ENCODE data around the gene CTBP2. TPM values are rescaled to one million over a fixed set of nuclear protein-coding genes. Genes with fewer than 3 reads are reported as not detected.

Gene CTBP2
- total RNA-seq, 2 donors from 2014 or later, result 75.3 to 109 TPM

- WGBS, 2 experiments (ENCODE audit: insufficient coverage in 1 of 2, insufficient read length in 1 of 2), result 92 to 94% methylated on average over 8 to 9 of the region's 9 CpGs
- no peaks in the 10 kb centered on the region for H3K36me3 Mint-ChIP-seq (ENCODE audit: low read depth)
Observed at GRCh38 chr10:125172694-125173093, 12.3 kb upstream of the CTBP2 start.

GRCh38 chr10:125171402-125172306, 11.3 kb upstream of the CTBP2 start:
- Mint-ChIP-seq H3K4me3 (no peak overlapping the region), H3K27ac (no peak overlapping the region), H3K36me3 (ENCODE audit: low read depth) (no peaks in the 10 kb centered on the region), H3K9me3 (no peaks in the 10 kb centered on the region), H3K27me3 (ENCODE audit: insufficient read depth) (peaks cover 45% of the 10 kb centered on the region), H3K4me1 (peaks cover 8% of the 10 kb centered on the region)
- peak; percentile 29 for DNase-seq
- no peak for TF ChIP-seq CTCF (conservative IDR thresholded peaks at IDR 0.05)
- Histone ChIP-seq H3K36me3 (ENCODE audit: control insufficient read depth, insufficient read depth, low read length) (no peaks in the 10 kb centered on the region), H3K9me3 (ENCODE audit: control insufficient read depth, low read length) (no peaks in the 10 kb centered on the region), H3K4me3 (ENCODE audit: low read length) (no peak overlapping the region), H3K9ac (ENCODE audit: extremely low read depth, low read length, poor library complexity, severe bottlenecking) (no peak overlapping the region), H3K27ac (ENCODE audit: low read depth, low read length) (no peak overlapping the region), H3K27me3 (ENCODE audit: control insufficient read depth, insufficient read depth, low read length, poor library complexity, severe bottlenecking) (peaks cover 35% of the 10 kb centered on the region), H3K4me1 (ENCODE audit: control insufficient read depth, insufficient read depth, low read length) (peaks cover 5% of the 10 kb centered on the region)
- 86 to 91% methylated on average over 7 to 10 of the region's 12 CpGs for WGBS, 2 experiments (ENCODE audit: insufficient coverage in 1 of 2, insufficient read length in 1 of 2)

More at GRCh38 chr10:125172694-125173093, 12.3 kb upstream of the CTBP2 start:
- no peak for DNase-seq
- no peaks in the 10 kb centered on the region for H3K9me3 ChIP-seq (ENCODE audit: control insufficient read depth, low read length)
- H3K9ac ChIP-seq (ENCODE audit: extremely low read depth, low read length, poor library complexity, severe bottlenecking), result no peak overlapping the region
- Mint-ChIP-seq H3K27ac (no peak overlapping the region), H3K27me3 (ENCODE audit: insufficient read depth) (peaks cover 36% of the 10 kb centered on the region), H3K9me3 (no peaks in the 10 kb centered on the region), H3K4me1 (peaks cover 8% of the 10 kb centered on the region), H3K4me3 (no peak overlapping the region)
- no peak overlapping the region for H3K27ac ChIP-seq (ENCODE audit: low read depth, low read length)
- H3K4me1 ChIP-seq (ENCODE audit: control insufficient read depth, insufficient read depth, low read length), result peaks cover 5% of the 10 kb centered on the region
- no peak for TF ChIP-seq CTCF (conservative IDR thresholded peaks at IDR 0.05)
- no peak overlapping the region for H3K4me3 ChIP-seq (ENCODE audit: low read length)
- H3K27me3 ChIP-seq (ENCODE audit: control insufficient read depth, insufficient read depth, low read length, poor library complexity, severe bottlenecking), result peaks cover 27% of the 10 kb centered on the region
- H3K36me3 ChIP-seq (ENCODE audit: control insufficient read depth, insufficient read depth, low read length), result no peaks in the 10 kb centered on the region

- Mint-ChIP-seq H3K9me3 (no peaks in the 10 kb centered on the region), H3K4me1 (peaks cover 10% of the 10 kb centered on the region), H3K36me3 (ENCODE audit: low read depth) (no peaks in the 10 kb centered on the region), H3K27me3 (ENCODE audit: insufficient read depth) (peaks cover 56% of the 10 kb centered on the region), H3K27ac (no peak overlapping the region), H3K4me3 (no peak overlapping the region)
- 92 to 94% methylated on average over 2 to 5 of the region's 5 CpGs for WGBS, 2 experiments (ENCODE audit: insufficient coverage in 1 of 2, insufficient read length in 1 of 2)
- peaks cover 48% of the 10 kb centered on the region for H3K27me3 ChIP-seq (ENCODE audit: control insufficient read depth, insufficient read depth, low read length, poor library complexity, severe bottlenecking)
- H3K27ac ChIP-seq (ENCODE audit: low read depth, low read length), result no peak overlapping the region
- H3K36me3 ChIP-seq (ENCODE audit: control insufficient read depth, insufficient read depth, low read length), result no peaks in the 10 kb centered on the region
- peaks cover 5% of the 10 kb centered on the region for H3K4me1 ChIP-seq (ENCODE audit: control insufficient read depth, insufficient read depth, low read length)
- no peak overlapping the region for H3K9ac ChIP-seq (ENCODE audit: extremely low read depth, low read length, poor library complexity, severe bottlenecking)
- no peaks in the 10 kb centered on the region for H3K9me3 ChIP-seq (ENCODE audit: control insufficient read depth, low read length)
- DNase-seq, result peak; percentile 22
- no peak overlapping the region for H3K4me3 ChIP-seq (ENCODE audit: low read length)
- TF ChIP-seq CTCF (conservative IDR thresholded peaks at IDR 0.05), result no peak
Observed at GRCh38 chr10:125169915-125170314, 9.6 kb upstream of the CTBP2 start.

All from endodermal cell (in vitro differentiated cells).